Measurements from ENCODE around the gene TRIM63. TPM values are rescaled to one million over a fixed set of nuclear protein-coding genes. Genes with fewer than 3 reads are reported as not detected.

Gene TRIM63
- total and polyA plus RNA-seq, 9 of the 15 experiments (the other 6 are each of a cell fraction or from before 2014, with no cell fraction given), result 0.08 to 0.57 (median 0.36) TPM

GRCh38 chr1:26035959-26036755, 31.3 kb downstream of the TRIM63 start (continued):
- TF ChIP-seq ELK1 (CRISPR knock-in tag; IDR thresholded peaks at IDR 0.05) (no peak), ZBTB26 (CRISPR knock-in tag; IDR thresholded peaks at IDR 0.05) (no peak), DLX4 (CRISPR knock-in tag; IDR thresholded peaks at IDR 0.05) (no peak), ZMIZ1 (IDR thresholded peaks at IDR 0.05; ENCODE audit: low read depth in 2 of 2, low read length in 2 of 2) (no peak), TAF15 (IDR thresholded peaks at IDR 0.05; ENCODE audit: low read depth, low read length) (no peak), HNRNPL (IDR thresholded peaks at IDR 0.05; ENCODE audit: low read depth, low read length) (no peak), LEF1 (IDR thresholded peaks at IDR 0.05) (peak; percentile 56; the same call in 1 of the 2 replicates), TAF9B (IDR thresholded peaks at IDR 0.05; ENCODE audit: partially characterized antibody) (no peak), ATF6 (CRISPR knock-in tag; IDR thresholded peaks at IDR 0.05) (no peak), NBN (IDR thresholded peaks at IDR 0.05; ENCODE audit: low read depth) (no peak), RBM39 (optimal IDR thresholded peaks at IDR 0.05; ENCODE audit: low read depth, low read length) (no peak), POLR3A (IDR thresholded peaks at IDR 0.05; ENCODE audit: borderline replicate concordance, extremely low read depth, insufficient read depth, insufficient read length) (no peak), TCF3 (CRISPR knock-in tag; IDR thresholded peaks at IDR 0.05) (no peak), BRF1 (IDR thresholded peaks at IDR 0.05; ENCODE audit: borderline replicate concordance, extremely low read depth, insufficient read length) (no peak), JUNB (CRISPR knock-in tag; conservative IDR thresholded peaks at IDR 0.05) (no peak), MYC (IDR thresholded peaks at IDR 0.05; ENCODE audit: low read depth, low read length) (peak; percentile 33; the same call in 1 of the 2 replicates), MYC (CRISPR knock-in tag; IDR thresholded peaks at IDR 0.05; ENCODE audit: borderline replicate concordance, low read depth) (no peak)
